Type B pancreatic cell (in vitro differentiated cells): ENCODE measurements around the gene ESRRB. TPM values are rescaled to one million over a fixed set of nuclear protein-coding genes. Genes with fewer than 3 reads are reported as not detected.

Experiments used
- DNase-seq: peaks from one replicate; pipeline ENCODE4 v3.0.0; 2021; ENCODE audit warnings: mixed read lengths; ENCODE audit not compliant: unreplicated experiment; ENCODE audit errors: extremely low spot score
- H3K27ac Mint-ChIP-seq: 2 replicates; pipeline ENCODE4 v1.8.0; 2021; ENCODE audit warnings: mild to moderate bottlenecking, mixed read lengths
- H3K27me3 Mint-ChIP-seq: 2 replicates; pipeline ENCODE4 v1.8.0; 2021; ENCODE audit warnings: mixed read lengths
- H3K36me3 Mint-ChIP-seq: 2 replicates; pipeline ENCODE4 v1.8.0; 2021; ENCODE audit warnings: mixed read lengths
- H3K4me1 Mint-ChIP-seq: one replicate; pipeline ENCODE4 v1.8.0; 2021; ENCODE audit warnings: mixed read lengths; ENCODE audit not compliant: unreplicated experiment
- H3K4me3 Mint-ChIP-seq: 2 replicates; pipeline ENCODE4 v1.8.0; 2021; ENCODE audit warnings: mild to moderate bottlenecking, mixed read lengths
- H3K9me3 Mint-ChIP-seq: 2 replicates; pipeline ENCODE4 v1.8.0; 2021; ENCODE audit warnings: mixed read lengths
- total RNA-seq: library from RNA; stranded (reverse); gene quantifications from 2 replicates; pipeline ENCODE4 v1.2.1, GENCODE V29; 2021; ENCODE audit warnings: low replicate concordance
- TF ChIP-seq, protein P1 (sequence below): fragments of 200-600 bp; sonication (generic); conservative IDR thresholded peaks from 2 replicates; pipeline ENCODE4 v1.5.0; 2021; ENCODE audit warnings: antibody characterized with exemption, mild to moderate bottlenecking

Gene ESRRB
- total RNA-seq, 1 donor from 2014 or later = 0.94 TPM

DNA sequence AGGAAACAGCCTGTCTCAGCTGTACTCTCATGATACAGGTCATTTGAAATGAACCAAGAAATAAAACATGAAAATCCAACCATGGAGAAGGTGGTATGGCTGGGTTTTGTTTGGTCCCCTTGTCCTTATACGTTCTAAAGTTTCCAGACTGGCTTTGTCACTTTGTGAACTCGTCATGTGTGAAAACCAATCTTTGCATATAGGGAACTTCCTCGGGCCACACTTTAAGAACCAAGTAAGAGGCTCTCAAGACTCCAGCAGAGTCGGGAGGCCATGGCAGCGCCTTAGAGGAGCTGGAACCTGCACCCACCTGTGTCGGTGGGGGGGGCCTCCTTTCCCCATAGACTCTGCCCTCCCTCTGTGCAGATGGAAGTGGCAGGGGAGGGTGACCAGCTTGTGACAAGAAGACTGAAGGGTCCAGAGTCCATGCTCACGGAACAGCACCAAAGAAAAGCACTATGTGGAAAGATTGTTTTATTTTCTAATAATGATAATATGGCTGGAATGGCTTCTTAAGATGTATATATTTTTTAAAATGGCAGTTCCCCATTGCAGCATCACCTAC is 125.3 kb downstream of the ESRRB start:
- Mint-ChIP-seq H3K27ac (no peak overlapping the region), H3K4me1 (peaks cover 4% of the 10 kb centered on the region), H3K27me3 (peaks cover 46% of the 10 kb centered on the region), H3K36me3 (no peaks in the 10 kb centered on the region), H3K4me3 (no peak overlapping the region), H3K9me3 (no peaks in the 10 kb centered on the region)
- TF ChIP-seq, protein P1, sequence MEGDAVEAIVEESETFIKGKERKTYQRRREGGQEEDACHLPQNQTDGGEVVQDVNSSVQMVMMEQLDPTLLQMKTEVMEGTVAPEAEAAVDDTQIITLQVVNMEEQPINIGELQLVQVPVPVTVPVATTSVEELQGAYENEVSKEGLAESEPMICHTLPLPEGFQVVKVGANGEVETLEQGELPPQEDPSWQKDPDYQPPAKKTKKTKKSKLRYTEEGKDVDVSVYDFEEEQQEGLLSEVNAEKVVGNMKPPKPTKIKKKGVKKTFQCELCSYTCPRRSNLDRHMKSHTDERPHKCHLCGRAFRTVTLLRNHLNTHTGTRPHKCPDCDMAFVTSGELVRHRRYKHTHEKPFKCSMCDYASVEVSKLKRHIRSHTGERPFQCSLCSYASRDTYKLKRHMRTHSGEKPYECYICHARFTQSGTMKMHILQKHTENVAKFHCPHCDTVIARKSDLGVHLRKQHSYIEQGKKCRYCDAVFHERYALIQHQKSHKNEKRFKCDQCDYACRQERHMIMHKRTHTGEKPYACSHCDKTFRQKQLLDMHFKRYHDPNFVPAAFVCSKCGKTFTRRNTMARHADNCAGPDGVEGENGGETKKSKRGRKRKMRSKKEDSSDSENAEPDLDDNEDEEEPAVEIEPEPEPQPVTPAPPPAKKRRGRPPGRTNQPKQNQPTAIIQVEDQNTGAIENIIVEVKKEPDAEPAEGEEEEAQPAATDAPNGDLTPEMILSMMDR = no peak
- no peak for DNase-seq

DNA sequence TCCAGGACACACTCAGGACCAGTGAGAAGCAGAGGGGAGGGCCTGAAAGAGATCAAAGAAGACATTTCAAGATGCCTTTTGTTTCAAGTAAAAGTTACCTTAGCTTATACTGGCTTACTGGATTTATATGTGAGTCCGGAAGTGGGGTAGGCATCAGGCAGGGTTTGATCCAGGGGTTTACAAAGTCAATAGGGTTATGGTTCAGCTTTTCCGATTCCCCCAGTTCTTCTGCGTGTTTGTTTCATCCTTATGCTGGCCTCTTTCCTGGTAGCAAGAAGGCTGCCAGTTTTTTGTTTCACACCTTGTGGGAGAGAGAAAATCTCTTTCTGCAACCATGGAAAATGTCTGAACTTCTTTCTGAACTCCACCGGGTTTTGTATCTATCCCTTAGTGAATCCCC is 126.3 kb downstream of the ESRRB start:
- Mint-ChIP-seq H3K36me3 (no peaks in the 10 kb centered on the region), H3K4me3 (no peak overlapping the region), H3K27me3 (peaks cover 48% of the 10 kb centered on the region), H3K9me3 (no peaks in the 10 kb centered on the region), H3K4me1 (no peaks in the 10 kb centered on the region), H3K27ac (no peak overlapping the region)
- no peak for DNase-seq
- TF ChIP-seq, protein P1 = no peak

DNA sequence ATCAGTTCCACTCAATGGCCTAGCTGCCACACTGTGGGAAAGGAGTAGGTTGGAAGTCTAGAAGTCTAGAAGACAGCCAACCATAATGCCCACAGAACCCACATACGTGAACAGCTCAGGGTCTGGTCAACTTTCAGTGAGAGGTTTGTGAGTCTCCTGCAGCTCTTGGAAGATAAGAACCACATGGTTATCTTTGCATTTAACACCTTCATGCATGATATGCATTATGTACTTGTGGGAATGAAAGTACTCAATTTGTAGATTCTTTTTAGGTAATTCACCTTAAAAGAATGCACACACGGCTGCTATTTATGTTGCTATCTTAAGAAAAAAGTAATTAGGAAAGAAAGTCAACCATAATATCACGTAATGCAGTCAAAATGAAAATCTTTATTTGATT is 126.7 kb downstream of the ESRRB start:
- Mint-ChIP-seq H3K27me3 (peaks cover 50% of the 10 kb centered on the region), H3K36me3 (no peaks in the 10 kb centered on the region), H3K27ac (no peak overlapping the region), H3K4me1 (no peaks in the 10 kb centered on the region), H3K4me3 (no peak overlapping the region), H3K9me3 (no peaks in the 10 kb centered on the region)
- DNase-seq = no peak
- TF ChIP-seq, protein P1 = no peak

GRCh38 chr14:76509311-76509710 is 133.4 kb downstream of the ESRRB start:
- H3K4me1 Mint-ChIP-seq = peaks cover 27% of the 10 kb centered on the region
- H3K4me3 Mint-ChIP-seq = no peak overlapping the region
- no peak for DNase-seq
- H3K9me3 Mint-ChIP-seq = peaks cover 5% of the 10 kb centered on the region
- TF ChIP-seq, protein P1 = no peak
- H3K27ac Mint-ChIP-seq = no peak overlapping the region
- H3K27me3 Mint-ChIP-seq = peaks cover 70% of the 10 kb centered on the region
- peaks cover 3% of the 10 kb centered on the region for H3K36me3 Mint-ChIP-seq

DNA sequence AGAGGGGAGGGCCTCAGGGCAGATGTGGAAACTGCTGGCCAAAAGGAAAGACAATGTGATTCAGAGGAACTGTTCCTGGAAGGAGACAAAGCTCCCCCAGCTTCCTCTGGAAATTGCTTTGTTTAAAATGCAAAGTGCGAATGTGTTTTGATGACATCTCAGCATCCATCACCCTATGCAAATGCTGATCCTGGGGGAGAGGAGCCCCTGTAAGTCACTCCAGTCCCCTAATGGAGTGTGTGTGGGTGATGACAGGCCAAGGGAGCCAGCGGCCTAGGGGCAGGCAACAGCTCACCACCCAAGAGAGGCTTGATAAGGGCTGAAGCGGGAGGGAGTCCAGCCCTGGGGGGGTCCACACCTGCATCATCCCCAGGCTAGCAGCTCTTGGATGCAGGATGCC is 134.2 kb downstream of the ESRRB start:
- Mint-ChIP-seq H3K27ac (no peak overlapping the region), H3K4me1 (peaks cover 30% of the 10 kb centered on the region), H3K36me3 (peaks cover 3% of the 10 kb centered on the region), H3K4me3 (no peak overlapping the region), H3K9me3 (peaks cover 5% of the 10 kb centered on the region), H3K27me3 (peaks cover 73% of the 10 kb centered on the region)
- TF ChIP-seq, protein P1 = no peak
- DNase-seq = no peak
